Measurements from ENCODE around the gene LIN37. TPM values are rescaled to one million over a fixed set of nuclear protein-coding genes. Genes with fewer than 3 reads are reported as not detected.
A peak's percentile ranks its signal among the peaks of the same experiment; 100 is the strongest.

LIN37 gene
- total and polyA plus RNA-seq, 4 donors: 2.6 to 7.0 (median 6.1) TPM

DNA sequence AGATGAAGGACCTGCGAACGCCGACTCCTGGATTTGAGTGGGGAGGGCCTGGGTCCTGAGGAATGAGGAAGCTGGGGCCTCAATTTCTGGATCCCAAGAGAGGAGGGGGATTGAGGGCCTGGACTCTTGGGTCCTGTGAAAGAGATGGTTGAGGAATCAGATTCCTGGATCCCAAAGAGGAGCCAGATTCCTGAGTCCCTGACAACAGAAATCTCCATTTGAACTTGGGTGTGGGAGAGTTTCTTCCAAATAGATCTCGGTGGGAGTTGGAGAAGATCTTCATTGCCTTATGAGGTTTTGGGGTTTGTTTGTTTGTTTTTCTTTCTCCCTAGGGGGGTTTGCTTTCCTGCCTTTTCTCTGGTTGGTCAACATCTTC, 2.3 kb upstream of the LIN37 start:
- no peaks in the 10 kb centered on the region for H3K9me3 ChIP-seq (ENCODE audit: control insufficient read depth in 4 of 4, low read length in 3 of 4)
- no peaks in the 10 kb centered on the region for H3K27me3 ChIP-seq (ENCODE audit: control insufficient read depth in 4 of 4, insufficient read depth in 4 of 4, low read length in 3 of 4)
- H3K4me3 ChIP-seq (ENCODE audit: low read depth in 1 of 3, low read length in 3 of 3): peak overlapping the region; percentile 81 to 87 (median 82)
- no peak for DNase-seq (ENCODE audit: low spot score)
- H3K36me3 ChIP-seq (ENCODE audit: control insufficient read depth in 4 of 4, insufficient read depth in 3 of 4, low read depth in 1 of 4, low read length in 3 of 4): peaks cover 0 to 3% (median 0%) of the 10 kb centered on the region in 4 donors
- no peak for TF ChIP-seq FOXA1 (IDR thresholded peaks at IDR 0.05)
- TF ChIP-seq, protein P1, sequence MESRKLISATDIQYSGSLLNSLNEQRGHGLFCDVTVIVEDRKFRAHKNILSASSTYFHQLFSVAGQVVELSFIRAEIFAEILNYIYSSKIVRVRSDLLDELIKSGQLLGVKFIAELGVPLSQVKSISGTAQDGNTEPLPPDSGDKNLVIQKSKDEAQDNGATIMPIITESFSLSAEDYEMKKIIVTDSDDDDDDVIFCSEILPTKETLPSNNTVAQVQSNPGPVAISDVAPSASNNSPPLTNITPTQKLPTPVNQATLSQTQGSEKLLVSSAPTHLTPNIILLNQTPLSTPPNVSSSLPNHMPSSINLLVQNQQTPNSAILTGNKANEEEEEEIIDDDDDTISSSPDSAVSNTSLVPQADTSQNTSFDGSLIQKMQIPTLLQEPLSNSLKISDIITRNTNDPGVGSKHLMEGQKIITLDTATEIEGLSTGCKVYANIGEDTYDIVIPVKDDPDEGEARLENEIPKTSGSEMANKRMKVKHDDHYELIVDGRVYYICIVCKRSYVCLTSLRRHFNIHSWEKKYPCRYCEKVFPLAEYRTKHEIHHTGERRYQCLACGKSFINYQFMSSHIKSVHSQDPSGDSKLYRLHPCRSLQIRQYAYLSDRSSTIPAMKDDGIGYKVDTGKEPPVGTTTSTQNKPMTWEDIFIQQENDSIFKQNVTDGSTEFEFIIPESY (IDR thresholded peaks at IDR 0.05): no peak
- no peak for TF ChIP-seq EGR1 (IDR thresholded peaks at IDR 0.05; ENCODE audit: low read depth in 2 of 2)
- no peak for TF ChIP-seq RXRA (IDR thresholded peaks at IDR 0.05)
- TF ChIP-seq, protein P2, sequence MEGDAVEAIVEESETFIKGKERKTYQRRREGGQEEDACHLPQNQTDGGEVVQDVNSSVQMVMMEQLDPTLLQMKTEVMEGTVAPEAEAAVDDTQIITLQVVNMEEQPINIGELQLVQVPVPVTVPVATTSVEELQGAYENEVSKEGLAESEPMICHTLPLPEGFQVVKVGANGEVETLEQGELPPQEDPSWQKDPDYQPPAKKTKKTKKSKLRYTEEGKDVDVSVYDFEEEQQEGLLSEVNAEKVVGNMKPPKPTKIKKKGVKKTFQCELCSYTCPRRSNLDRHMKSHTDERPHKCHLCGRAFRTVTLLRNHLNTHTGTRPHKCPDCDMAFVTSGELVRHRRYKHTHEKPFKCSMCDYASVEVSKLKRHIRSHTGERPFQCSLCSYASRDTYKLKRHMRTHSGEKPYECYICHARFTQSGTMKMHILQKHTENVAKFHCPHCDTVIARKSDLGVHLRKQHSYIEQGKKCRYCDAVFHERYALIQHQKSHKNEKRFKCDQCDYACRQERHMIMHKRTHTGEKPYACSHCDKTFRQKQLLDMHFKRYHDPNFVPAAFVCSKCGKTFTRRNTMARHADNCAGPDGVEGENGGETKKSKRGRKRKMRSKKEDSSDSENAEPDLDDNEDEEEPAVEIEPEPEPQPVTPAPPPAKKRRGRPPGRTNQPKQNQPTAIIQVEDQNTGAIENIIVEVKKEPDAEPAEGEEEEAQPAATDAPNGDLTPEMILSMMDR (IDR thresholded peaks at IDR 0.05; ENCODE audit: low read depth, low read length, missing input control): no peak
- TF ChIP-seq, protein P3, sequence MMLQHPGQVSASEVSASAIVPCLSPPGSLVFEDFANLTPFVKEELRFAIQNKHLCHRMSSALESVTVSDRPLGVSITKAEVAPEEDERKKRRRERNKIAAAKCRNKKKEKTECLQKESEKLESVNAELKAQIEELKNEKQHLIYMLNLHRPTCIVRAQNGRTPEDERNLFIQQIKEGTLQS (IDR thresholded peaks at IDR 0.05): no peak
- TF ChIP-seq TAF1 (conservative IDR thresholded peaks at IDR 0.05): no peak
- 14% methylated on average over 4 of the region's 4 CpGs for WGBS
- peak overlapping the region; percentile 51 to 57 for H3K9ac ChIP-seq (ENCODE audit: low read depth in 1 of 2, low read length in 2 of 2)
- peaks cover 6 to 41% (median 29%) of the 10 kb centered on the region in 4 donors for H3K4me1 ChIP-seq (ENCODE audit: control insufficient read depth in 4 of 4, insufficient read depth in 4 of 4, low read length in 3 of 4)
- H3K27ac ChIP-seq (ENCODE audit: low read depth in 1 of 2, low read length in 2 of 2): peak overlapping the region; percentile 52 to 68

DNA sequence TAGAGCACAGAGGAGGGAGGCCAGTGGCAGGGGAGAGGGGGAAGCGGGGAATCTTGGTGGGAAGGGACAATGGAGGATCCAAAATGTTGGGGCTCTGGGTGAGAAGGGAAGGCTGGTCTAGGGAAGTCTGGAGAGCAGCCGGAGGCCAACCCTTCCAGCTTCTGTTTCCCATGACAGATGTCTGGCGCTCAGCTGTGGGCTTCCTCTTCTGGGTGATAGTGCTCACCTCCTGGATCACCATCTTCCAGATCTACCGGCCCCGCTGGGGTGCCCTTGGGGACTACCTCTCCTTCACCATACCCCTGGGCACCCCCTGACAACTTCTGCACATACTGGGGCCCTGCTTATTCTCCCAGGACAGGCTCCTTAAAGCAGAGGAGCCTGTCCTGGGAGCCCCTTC, 1.8 kb upstream of the LIN37 start:
- TF ChIP-seq NR2F2 (IDR thresholded peaks at IDR 0.05) (no peak), FOXA2 (IDR thresholded peaks at IDR 0.05) (no peak), RXRA (IDR thresholded peaks at IDR 0.05) (no peak), HNF4A (conservative IDR thresholded peaks at IDR 0.05) (no peak)
- TF ChIP-seq, protein P2 (IDR thresholded peaks at IDR 0.05; ENCODE audit: low read depth, low read length, missing input control): no peak
- TF ChIP-seq, protein P3 (IDR thresholded peaks at IDR 0.05): no peak
- Histone ChIP-seq H3K27ac (ENCODE audit: low read depth in 1 of 2, low read length in 2 of 2) (no peak overlapping the region), H3K36me3 (ENCODE audit: control insufficient read depth in 4 of 4, insufficient read depth in 3 of 4, low read depth in 1 of 4, low read length in 3 of 4) (peaks cover 0 to 3% (median 0%) of the 10 kb centered on the region in 4 donors), H3K4me3 (ENCODE audit: low read depth in 1 of 3, low read length in 3 of 3) (peak overlapping the region in 1 of 3 donors; percentile 87), H3K27me3 (ENCODE audit: control insufficient read depth in 4 of 4, insufficient read depth in 4 of 4, low read length in 3 of 4) (no peaks in the 10 kb centered on the region), H3K9me3 (ENCODE audit: control insufficient read depth in 4 of 4, low read length in 3 of 4) (no peaks in the 10 kb centered on the region), H3K4me1 (ENCODE audit: control insufficient read depth in 4 of 4, insufficient read depth in 4 of 4, low read length in 3 of 4) (peaks cover 6 to 40% (median 28%) of the 10 kb centered on the region in 4 donors), H3K9ac (ENCODE audit: low read depth in 1 of 2, low read length in 2 of 2) (no peak overlapping the region)
- DNase-seq (ENCODE audit: low spot score): no peak
- WGBS: 91% methylated on average over 5 of the region's 5 CpGs

DNA sequence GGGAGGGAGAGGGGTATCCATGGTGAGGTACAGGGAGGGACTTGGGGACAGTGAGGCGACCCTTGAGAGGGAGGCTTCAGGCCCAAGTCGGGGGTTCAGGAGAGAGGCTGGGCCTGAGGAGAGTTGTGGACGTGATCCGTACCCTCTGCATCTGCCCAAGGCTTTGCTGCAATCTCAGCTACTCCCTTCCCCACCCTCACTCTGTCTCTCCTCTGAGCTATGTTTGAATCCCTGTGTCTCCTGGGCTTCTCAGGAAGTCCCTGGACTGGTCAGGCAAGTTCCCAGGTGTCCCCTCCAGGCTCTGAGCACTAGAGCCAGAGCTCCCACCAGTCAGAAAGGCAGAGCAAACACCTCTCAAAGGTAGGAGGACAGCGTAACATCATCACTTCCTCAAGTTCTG, 1.8 kb downstream of the LIN37 start:
- TF ChIP-seq TAF1 (conservative IDR thresholded peaks at IDR 0.05): no peak
- no peak for TF ChIP-seq HNF4G (IDR thresholded peaks at IDR 0.05)
- no peak overlapping the region for H3K27ac ChIP-seq (ENCODE audit: low read depth in 1 of 2, low read length in 2 of 2)
- H3K36me3 ChIP-seq (ENCODE audit: control insufficient read depth in 4 of 4, insufficient read depth in 3 of 4, low read depth in 1 of 4, low read length in 3 of 4): peaks cover 0 to 20% (median 10%) of the 10 kb centered on the region in 4 donors
- WGBS: 84% methylated on average over 5 of the region's 5 CpGs
- no peaks in the 10 kb centered on the region for H3K9me3 ChIP-seq (ENCODE audit: control insufficient read depth in 4 of 4, low read length in 3 of 4)
- no peak overlapping the region for H3K4me3 ChIP-seq (ENCODE audit: low read depth in 1 of 3, low read length in 3 of 3)
- H3K4me1 ChIP-seq (ENCODE audit: control insufficient read depth in 4 of 4, insufficient read depth in 4 of 4, low read length in 3 of 4): peaks cover 0 to 23% (median 18%) of the 10 kb centered on the region in 4 donors
- DNase-seq (ENCODE audit: low spot score): no peak
- no peak overlapping the region for H3K9ac ChIP-seq (ENCODE audit: low read depth in 1 of 2, low read length in 2 of 2)
- H3K27me3 ChIP-seq (ENCODE audit: control insufficient read depth in 4 of 4, insufficient read depth in 4 of 4, low read length in 3 of 4): no peaks in the 10 kb centered on the region

Measured in liver (tissue), 9 donors.